HG03442 (cell line): ENCODE measurements around the gene SPAG4.

Experiments used
- ATAC-seq: cut with Tn5 transposase; IDR thresholded peaks from one replicate; pipeline ENCODE4 v1.9.1; 2021; ENCODE audit warnings: mild to moderate bottlenecking, moderate library complexity; ENCODE audit not compliant: unreplicated experiment

SPAG4 gene

GRCh38 chr20:35615667-35616464 is at the start of gene SPAG4:
TSS of gene SPAG4 (plus strand) at chr20:35615829. CDS start at chr20:35616004, 175 bp downstream.
- ATAC-seq = peak; percentile 77

- no peak for ATAC-seq
These were observed 47.0 kb upstream of the SPAG4 start for GRCh38 chr20:35568645-35569044.

GRCh38 chr20:35571555-35571954 is 44.1 kb upstream of the SPAG4 start:
- ATAC-seq = no peak

GRCh38 chr20:35572838-35573237 is 42.8 kb upstream of the SPAG4 start:
- ATAC-seq = no peak

GRCh38 chr20:35575958-35576357 is 39.7 kb upstream of the SPAG4 start:
- ATAC-seq = no peak

GRCh38 chr20:35576816-35577215 is 38.8 kb upstream of the SPAG4 start:
- no peak for ATAC-seq

GRCh38 chr20:35578469-35578868 is 37.2 kb upstream of the SPAG4 start:
- ATAC-seq = no peak

GRCh38 chr20:35579196-35579595 is 36.4 kb upstream of the SPAG4 start:
- ATAC-seq = no peak

- ATAC-seq = no peak
These were observed 33.5 kb upstream of the SPAG4 start for GRCh38 chr20:35582131-35582530.

GRCh38 chr20:35582741-35583404 is 32.8 kb upstream of the SPAG4 start:
- ATAC-seq = no peak

GRCh38 chr20:35583636-35584560 is 31.7 kb upstream of the SPAG4 start:
- ATAC-seq = no peak

GRCh38 chr20:35586751-35587425 is 28.7 kb upstream of the SPAG4 start:
- ATAC-seq = no peak

- ATAC-seq = no peak
These were observed 28.2 kb upstream of the SPAG4 start for GRCh38 chr20:35587436-35587835.

GRCh38 chr20:35588397-35588796 is 27.2 kb upstream of the SPAG4 start:
- ATAC-seq = no peak

GRCh38 chr20:35592339-35592974 is 23.2 kb upstream of the SPAG4 start:
- ATAC-seq = no peak

GRCh38 chr20:35595456-35595855 is 20.2 kb upstream of the SPAG4 start:
- ATAC-seq = no peak

GRCh38 chr20:35595901-35596300 is 19.7 kb upstream of the SPAG4 start:
- ATAC-seq = no peak

- no peak for ATAC-seq
These were observed 18.4 kb upstream of the SPAG4 start for GRCh38 chr20:35597186-35597585.

GRCh38 chr20:35598476-35598875 is 17.2 kb upstream of the SPAG4 start:
- no peak for ATAC-seq
